Activated CD8-positive, alpha-beta memory T cell treated with anti-CD3 and anti-CD28 coated beads, Interleukin-2, amount 10 ng/mL, durations not matched to agents 7 days and 5 days (primary cell): Measurements from ENCODE around the gene SRP68. TPM values are rescaled to one million over a fixed set of nuclear protein-coding genes. Genes with fewer than 3 reads are reported as not detected.
A peak's percentile ranks its signal among the peaks of the same experiment; 100 is the strongest.

ENCODE experiments used
- ATAC-seq: fragments of 150-1000 bp; cut with Tn5 transposase; one replicate; pipeline ENCODE4 v1.10.0; 2021; ENCODE audit warnings: moderate library complexity
- CTCF ChIA-PET: fragments of 350-600 bp; sonication (Branson Sonifier 250); formaldehyde crosslinking; loops from one replicate; lab custom pipeline; 2021; ENCODE audit warnings: antibody characterized with exemption; lab: Charles Lee
- DNase-seq: peaks from one replicate; pipeline ENCODE4 v3.0.0-alpha.2; 2020
- H3K27ac Mint-ChIP-seq: one replicate; pipeline ENCODE4 v1.8.0; 2021; ENCODE audit warnings: mild to moderate bottlenecking, mixed read lengths
- H3K27me3 Mint-ChIP-seq: one replicate; pipeline ENCODE4 v1.8.0; 2021; ENCODE audit warnings: mixed read lengths
- H3K36me3 Mint-ChIP-seq: one replicate; pipeline ENCODE4 v1.8.0; 2021; ENCODE audit warnings: mild to moderate bottlenecking, mixed read lengths
- H3K4me1 Mint-ChIP-seq: one replicate; pipeline ENCODE4 v1.8.0; 2021; ENCODE audit warnings: mixed read lengths
- H3K4me3 Mint-ChIP-seq: one replicate; pipeline ENCODE4 v1.8.0; 2021; ENCODE audit warnings: mild to moderate bottlenecking, moderate library complexity, mixed read lengths
- H3K9me3 Mint-ChIP-seq: one replicate; pipeline ENCODE4 v1.8.0; 2022; ENCODE audit warnings: low read depth, mixed read lengths
- total RNA-seq, 2 experiments: library from RNA; stranded (reverse); gene quantifications; one replicate each; pipeline ENCODE4 v1.2.3, GENCODE V29; 2021

The SRP68 gene
- total RNA-seq, 2 experiments from 2014 or later: 92.0 to 116 TPM

DNA sequence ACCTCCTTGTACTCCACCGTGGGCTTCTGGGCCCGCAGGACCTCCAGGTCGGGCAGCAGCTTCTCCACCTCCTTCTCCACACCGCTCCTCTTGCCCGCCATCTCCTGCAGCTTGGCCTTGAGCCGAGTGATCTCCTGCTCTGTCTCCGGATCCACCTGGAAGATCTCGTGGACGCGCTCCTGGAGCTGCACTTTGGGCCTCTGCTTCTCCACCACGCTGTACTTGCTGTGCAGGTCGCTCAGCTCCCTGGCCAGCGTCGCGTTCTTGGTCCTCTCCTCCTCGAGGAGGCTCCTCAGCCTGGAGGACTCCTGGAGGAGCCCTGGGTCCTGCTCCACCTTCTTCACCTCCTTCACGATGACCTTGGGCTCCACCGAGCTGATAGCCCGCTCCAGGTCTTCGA lies 62.9 kb downstream of the SRP68 start:
- Mint-ChIP-seq H3K36me3 (no peaks in the 10 kb centered on the region), H3K9me3 (no peaks in the 10 kb centered on the region), H3K4me3 (no peak overlapping the region), H3K4me1 (peaks cover 4% of the 10 kb centered on the region), H3K27me3 (no peaks in the 10 kb centered on the region), H3K27ac (no peak overlapping the region)
- DNase-seq (no peak), ATAC-seq (no peak)
- CTCF ChIA-PET: interaction anchor here (1.0 to 4.9 kb wide), 7 partner anchors 9 to 289 kb away, joined by 4 to 29 read pairs (median 12); partner anchors contain the start of genes CDK3, EXOC7 and MRPL38

DNA sequence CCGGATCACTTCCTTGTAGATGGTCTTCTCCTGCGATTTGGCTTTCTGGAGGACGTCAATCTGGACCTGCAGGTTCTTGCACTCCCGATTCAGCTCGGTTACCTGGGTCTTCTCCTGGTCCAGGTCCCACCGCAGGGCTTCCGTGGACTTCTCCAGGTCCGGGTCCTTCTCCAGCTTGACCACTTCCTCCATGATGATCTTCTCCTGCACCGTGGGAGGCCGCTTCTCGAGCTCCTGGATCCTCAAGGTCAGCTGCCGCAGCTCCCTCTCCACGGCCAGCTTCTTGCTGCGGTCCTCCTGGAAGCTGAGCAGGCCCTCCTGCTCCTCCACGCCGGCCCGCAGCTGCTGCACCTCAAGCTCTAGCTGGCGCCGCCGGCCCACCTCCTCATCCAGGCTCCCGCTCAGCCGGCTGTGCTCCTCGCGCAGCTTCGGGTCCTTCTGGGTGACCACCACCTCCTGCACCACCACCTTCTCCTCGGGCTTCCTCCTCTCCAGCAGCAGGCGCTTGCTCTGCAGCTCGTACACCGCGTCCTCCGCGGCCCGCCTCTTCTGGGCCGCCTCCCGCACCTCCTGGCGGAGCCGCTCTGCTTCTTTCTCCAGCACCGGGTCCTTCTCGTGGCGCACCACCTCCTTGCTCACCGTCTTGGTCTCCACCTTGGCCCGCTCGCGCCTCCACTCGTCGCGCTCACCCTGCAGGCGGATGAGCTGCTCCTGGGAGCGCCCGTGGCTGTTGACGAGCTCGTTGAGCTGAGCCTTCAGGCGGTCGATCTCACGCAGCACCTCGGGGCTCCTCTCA lies 63.5 kb downstream of the SRP68 start:
- Mint-ChIP-seq H3K4me1 (no peaks in the 10 kb centered on the region), H3K27ac (no peak overlapping the region), H3K27me3 (no peaks in the 10 kb centered on the region), H3K36me3 (no peaks in the 10 kb centered on the region), H3K9me3 (no peaks in the 10 kb centered on the region), H3K4me3 (no peak overlapping the region)
- ATAC-seq (no peak), DNase-seq (no peak)
- CTCF ChIA-PET: interaction anchor here (0.5 to 4.9 kb wide), 11 partner anchors 8 to 290 kb away, joined by 3 to 29 read pairs (median 5); partner anchors contain the start of genes ACOX1, CDK3, MRPL38 and TEN1

DNA sequence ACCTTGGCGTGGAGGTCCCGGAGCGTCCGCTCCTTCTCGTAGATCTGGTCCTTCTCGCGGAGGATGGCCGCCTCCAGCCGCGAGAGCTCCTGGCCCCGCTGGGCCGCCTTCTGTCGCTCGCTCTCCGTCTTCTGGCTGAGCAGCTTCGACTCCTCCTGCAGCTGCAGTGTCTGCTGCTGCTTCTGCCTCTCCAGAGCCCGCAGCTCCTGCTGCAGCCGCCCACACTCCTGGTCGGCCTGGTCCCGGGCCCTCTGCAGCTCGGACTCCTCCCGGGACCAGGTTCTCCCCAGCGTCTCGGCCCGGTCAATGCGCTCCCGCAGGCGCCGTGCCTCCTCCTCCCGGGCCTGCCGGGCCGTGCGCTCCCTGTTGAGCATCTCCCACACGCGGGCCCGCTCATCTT lies 64.1 kb downstream of the SRP68 start:
- Mint-ChIP-seq H3K27ac (no peak overlapping the region), H3K4me3 (no peak overlapping the region)

DNA sequence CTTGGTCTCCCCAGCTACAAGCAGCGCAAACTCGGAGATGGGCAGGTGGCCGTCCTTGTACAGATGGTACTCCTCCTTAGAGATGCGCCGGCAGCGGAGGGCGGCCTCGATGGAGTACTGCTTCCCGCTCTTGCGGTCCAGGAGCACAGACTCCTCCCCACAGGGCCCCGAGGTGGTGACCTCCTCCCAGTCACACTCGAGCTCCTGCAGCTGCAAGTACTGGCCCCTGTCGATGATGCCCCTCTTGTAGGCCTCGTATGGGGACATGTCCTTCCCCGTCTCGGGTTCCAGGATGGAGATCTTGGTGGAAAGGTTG lies 64.5 kb downstream of the SRP68 start:
- H3K4me3 Mint-ChIP-seq: no peak overlapping the region
- no peaks in the 10 kb centered on the region for H3K36me3 Mint-ChIP-seq
- H3K4me1 Mint-ChIP-seq: no peaks in the 10 kb centered on the region
- no peaks in the 10 kb centered on the region for H3K9me3 Mint-ChIP-seq
- CTCF ChIA-PET: interaction anchor here (0.8 to 4.9 kb wide), 7 partner anchors 10 to 168 kb away, joined by 3 to 29 read pairs (median 4); partner anchors contain the start of genes ACOX1, MRPL38 and TEN1
- no peak for ATAC-seq
- H3K27me3 Mint-ChIP-seq: no peaks in the 10 kb centered on the region
- no peak overlapping the region for H3K27ac Mint-ChIP-seq
- DNase-seq: no peak

More for the DNA sequence above, 64.1 kb downstream of the SRP68 start:
- CTCF ChIA-PET: interaction anchor here (0.5 to 4.9 kb wide), 10 partner anchors 9 to 167 kb away, joined by 3 to 29 read pairs (median 4); partner anchors contain the start of genes ACOX1, MRPL38 and TEN1
- Mint-ChIP-seq H3K27me3 (no peaks in the 10 kb centered on the region), H3K9me3 (no peaks in the 10 kb centered on the region), H3K4me1 (no peaks in the 10 kb centered on the region), H3K36me3 (no peaks in the 10 kb centered on the region)
- DNase-seq (no peak), ATAC-seq (no peak)

DNA sequence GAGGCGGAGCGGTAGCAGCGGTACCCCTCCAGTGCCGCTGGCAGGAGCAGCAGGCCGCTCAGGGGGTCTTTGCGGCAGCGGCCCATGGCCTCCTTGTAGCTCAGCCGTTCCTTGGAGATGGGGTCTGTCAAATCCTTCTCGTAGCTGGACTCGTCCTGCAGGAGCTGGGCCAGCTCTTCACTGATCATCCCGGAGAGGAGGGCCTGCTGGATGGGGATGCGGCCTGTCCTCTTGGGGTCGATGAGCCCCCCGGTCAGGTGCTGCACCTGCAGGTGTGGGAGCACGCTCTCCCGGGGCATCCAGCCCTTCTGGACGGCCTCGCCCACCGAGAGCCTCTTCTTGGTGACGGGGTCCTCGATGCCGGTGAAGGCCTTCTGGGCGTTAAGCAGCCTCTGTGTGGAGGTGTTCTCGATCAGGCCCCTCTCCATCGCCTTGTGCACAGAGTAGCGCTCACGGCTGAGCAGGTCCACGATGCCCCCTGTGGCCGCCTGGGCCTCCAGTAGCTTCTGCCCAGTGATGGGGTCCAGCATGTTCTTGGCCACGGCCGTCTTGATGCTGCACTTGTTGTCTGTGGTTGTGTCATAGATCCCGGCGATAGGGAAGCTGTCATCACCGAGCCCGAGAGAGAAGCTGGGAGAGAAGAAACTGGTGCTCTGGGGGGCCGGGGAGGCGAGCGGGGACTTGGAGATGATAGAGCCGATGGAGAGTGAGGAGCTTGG lies 65.0 kb downstream of the SRP68 start:
- Mint-ChIP-seq H3K4me3 (no peak overlapping the region), H3K36me3 (no peaks in the 10 kb centered on the region), H3K9me3 (no peaks in the 10 kb centered on the region), H3K27me3 (no peaks in the 10 kb centered on the region), H3K27ac (no peak overlapping the region), H3K4me1 (no peaks in the 10 kb centered on the region)
- ATAC-seq (no peak), DNase-seq (no peak)
- CTCF ChIA-PET: interaction anchor here (0.8 to 13.4 kb wide), 8 partner anchors 9 to 168 kb away, joined by 3 to 135 read pairs (median 4); partner anchors contain the start of genes ACOX1, MRPL38 and TEN1

DNA sequence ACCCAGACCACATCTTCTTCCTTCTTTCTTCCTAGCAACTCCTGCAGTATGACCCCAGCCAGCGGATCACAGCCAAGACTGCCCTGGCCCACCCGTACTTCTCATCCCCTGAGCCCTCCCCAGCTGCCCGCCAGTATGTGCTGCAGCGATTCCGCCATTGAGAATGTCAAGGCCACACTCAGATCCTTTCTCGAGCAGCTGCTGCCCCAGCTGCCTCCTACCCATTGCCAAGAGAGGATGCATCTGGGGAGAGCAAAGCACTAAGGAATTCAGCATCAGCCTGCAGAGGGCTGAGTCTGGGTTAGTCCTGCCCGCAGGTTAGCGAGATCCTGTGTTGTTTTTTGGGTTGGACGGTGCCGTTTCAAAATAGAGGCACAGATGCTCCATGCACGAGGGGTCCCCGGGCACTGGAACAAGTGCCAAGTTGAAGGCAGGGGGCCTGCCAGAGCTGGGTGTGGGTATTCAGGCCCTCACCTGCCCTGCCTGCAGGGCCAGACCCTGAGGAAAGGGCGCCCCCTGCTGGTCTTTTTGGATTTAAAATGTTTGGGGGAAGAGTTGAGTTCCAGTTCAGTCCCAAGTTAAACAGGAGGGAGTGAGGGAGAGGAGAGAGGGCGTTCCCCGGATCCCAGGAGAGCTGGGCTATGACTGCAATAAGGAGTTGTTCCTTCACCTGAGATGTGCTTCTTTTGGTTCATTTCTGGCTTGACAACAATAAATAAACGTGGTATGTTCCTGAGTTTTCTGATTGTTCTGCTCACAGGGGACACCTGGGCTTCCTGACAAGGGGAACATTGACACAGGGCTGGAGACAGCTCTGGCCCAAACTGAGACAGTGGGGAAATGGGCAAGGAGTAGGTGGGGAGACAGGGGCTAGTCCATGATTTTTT lies 66.8 kb downstream of the SRP68 start:
- H3K27me3 Mint-ChIP-seq: no peaks in the 10 kb centered on the region
- H3K36me3 Mint-ChIP-seq: no peaks in the 10 kb centered on the region
- DNase-seq: peak; percentile 88
- H3K9me3 Mint-ChIP-seq: no peaks in the 10 kb centered on the region
- no peaks in the 10 kb centered on the region for H3K4me1 Mint-ChIP-seq
- H3K27ac Mint-ChIP-seq: peak overlapping the region; percentile 14
- no peak overlapping the region for H3K4me3 Mint-ChIP-seq
- CTCF ChIA-PET: interaction anchor here (0.9 to 13.4 kb wide), 33 partner anchors 9 to 408 kb away, joined by 3 to 135 read pairs (median 5); partner anchors contain the start of genes GALK1, MRPL38, SPHK1 and TRIM65
- peak; percentile 75 for ATAC-seq

DNA sequence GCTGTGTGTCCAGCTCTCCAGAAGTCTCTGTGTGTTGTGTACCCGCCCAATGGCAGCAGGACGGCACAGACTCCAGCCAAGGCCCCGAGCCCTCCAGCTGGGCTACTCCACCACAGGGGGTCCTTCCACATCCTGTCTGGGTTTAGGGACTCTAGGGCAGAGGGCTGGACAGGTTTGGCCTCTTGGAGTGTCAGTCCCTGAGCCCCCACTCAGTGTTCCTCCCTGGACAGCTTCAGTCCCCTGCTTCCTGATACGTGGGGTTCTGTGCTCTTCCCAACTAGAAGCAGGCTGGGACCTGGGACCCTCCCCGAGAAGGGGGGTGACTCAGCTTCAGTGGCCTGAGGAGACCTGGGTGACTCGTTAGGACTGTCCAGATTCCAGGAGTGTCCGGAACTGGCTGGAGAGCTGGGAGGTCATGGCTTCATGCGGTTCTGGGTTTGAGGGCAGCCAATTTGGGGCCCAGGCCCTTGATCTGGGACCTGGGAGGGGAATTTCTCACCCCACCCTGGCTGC lies 67.5 kb downstream of the SRP68 start:
- no peaks in the 10 kb centered on the region for H3K4me1 Mint-ChIP-seq
- CTCF ChIA-PET: interaction anchor here (0.9 to 13.4 kb wide), 30 partner anchors 8 to 409 kb away, joined by 3 to 135 read pairs (median 5); partner anchors contain the start of genes FBF1, GALK1, MRPL38 and SPHK1
- H3K36me3 Mint-ChIP-seq: no peaks in the 10 kb centered on the region

DNA sequence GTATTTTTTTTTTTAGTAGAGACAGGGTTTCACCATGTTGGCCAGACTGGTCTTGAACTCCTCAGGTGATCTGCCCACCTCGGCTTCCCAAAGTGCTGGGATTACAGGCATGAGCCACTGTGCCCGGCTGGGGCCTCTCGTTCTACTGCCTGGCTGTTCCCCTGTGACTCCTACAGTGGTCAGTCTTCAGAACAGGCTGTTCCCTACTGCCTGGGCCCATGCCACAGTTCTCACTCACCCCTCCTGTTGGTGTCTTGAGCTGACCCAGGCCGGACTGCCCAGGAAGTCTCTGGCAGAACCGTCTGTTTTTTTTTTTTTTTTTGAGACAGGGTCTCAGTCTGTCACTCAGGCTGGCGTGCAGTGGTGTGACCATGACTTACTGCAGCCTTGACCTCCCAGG lies 68.4 kb downstream of the SRP68 start:
- CTCF ChIA-PET: interaction anchor here (0.9 to 13.4 kb wide), 11 partner anchors 13 to 381 kb away, joined by 3 to 135 read pairs (median 8); partner anchors contain the start of genes FBF1, GALK1, MRPL38 and SPHK1
- ATAC-seq (no peak), DNase-seq (no peak)
- Mint-ChIP-seq H3K36me3 (no peaks in the 10 kb centered on the region), H3K27ac (no peak overlapping the region), H3K27me3 (no peaks in the 10 kb centered on the region), H3K4me3 (no peak overlapping the region), H3K9me3 (no peaks in the 10 kb centered on the region), H3K4me1 (no peaks in the 10 kb centered on the region)

More for the DNA sequence above, 67.5 kb downstream of the SRP68 start:
- Mint-ChIP-seq H3K9me3 (no peaks in the 10 kb centered on the region), H3K27me3 (no peaks in the 10 kb centered on the region), H3K4me3 (no peak overlapping the region), H3K27ac (no peak overlapping the region)
- no peak for DNase-seq
- ATAC-seq: no peak

DNA sequence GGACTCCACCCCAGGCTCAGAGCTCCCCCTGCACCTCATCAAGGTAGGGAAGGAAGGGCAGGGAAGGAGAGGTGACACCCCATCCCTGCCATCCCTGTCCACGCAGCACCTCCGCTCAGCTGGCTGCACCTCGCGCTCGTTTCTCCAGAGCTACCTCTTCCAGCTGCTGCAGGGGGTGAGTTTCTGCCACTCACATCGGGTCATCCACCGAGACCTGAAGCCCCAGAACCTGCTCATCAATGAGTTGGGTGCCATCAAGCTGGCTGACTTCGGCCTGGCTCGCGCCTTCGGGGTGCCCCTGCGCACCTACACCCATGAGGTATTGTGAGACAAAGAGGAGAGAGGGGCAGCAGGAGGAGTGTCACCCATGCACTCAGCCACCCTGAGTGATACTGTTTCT lies 70.2 kb downstream of the SRP68 start:
- Mint-ChIP-seq H3K4me3 (no peak overlapping the region), H3K4me1 (peaks cover 6% of the 10 kb centered on the region), H3K9me3 (no peaks in the 10 kb centered on the region), H3K27me3 (no peaks in the 10 kb centered on the region), H3K27ac (no peak overlapping the region), H3K36me3 (no peaks in the 10 kb centered on the region)
- DNase-seq (no peak), ATAC-seq (no peak)
- CTCF ChIA-PET: interaction anchor here (0.9 to 13.4 kb wide), 8 partner anchors 11 to 383 kb away, joined by 3 to 135 read pairs (median 10); partner anchors contain the start of genes MRPL38, SPHK1 and TRIM65

DNA sequence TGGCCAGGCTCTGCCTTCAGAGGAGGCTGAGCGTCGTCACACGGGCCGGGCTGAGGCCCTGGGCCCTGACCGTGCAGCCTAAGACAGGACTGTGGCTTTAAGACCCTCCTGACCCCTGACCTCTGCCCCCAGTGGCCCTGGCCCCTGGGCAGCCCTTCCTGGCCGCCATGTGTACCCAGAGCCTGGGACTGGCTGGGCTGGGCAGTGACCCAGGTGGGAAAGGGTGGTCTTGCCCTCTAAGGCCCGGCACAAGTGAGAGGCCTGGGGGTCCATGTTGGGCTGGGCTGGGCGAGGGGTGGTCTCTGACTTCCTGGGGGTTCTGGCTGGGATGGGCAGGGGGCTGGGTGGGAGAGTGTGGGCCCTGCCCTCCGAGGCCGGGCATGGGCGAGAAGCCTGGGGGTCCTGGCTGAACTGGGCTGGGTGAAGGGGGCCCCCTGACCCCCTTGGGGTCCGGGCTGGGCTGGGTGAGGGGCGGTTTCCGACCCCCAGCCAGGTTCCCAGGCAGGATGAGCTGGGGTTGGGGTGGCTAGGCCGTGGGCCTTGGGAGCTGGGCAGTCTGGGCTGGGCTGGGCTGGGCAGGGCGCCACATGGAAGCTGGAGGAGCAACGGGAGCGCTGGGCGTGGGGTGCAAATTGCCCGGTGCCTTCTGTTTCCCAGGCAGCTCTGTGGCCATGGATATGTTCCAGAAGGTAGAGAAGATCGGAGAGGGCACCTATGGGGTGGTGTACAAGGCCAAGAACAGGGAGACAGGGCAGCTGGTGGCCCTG lies 71.4 kb downstream of the SRP68 start, which contains the start of gene CDK3:
Gene CDK3, plus strand, starts transcription at position 101 of the 767 bp plus-strand sequence. Its CDS starts 571 bp downstream, at position 672.
- ATAC-seq (no peak), DNase-seq (no peak)
- H3K27me3 Mint-ChIP-seq: no peaks in the 10 kb centered on the region
- H3K4me1 Mint-ChIP-seq: peaks cover 14% of the 10 kb centered on the region
- no peaks in the 10 kb centered on the region for H3K9me3 Mint-ChIP-seq
- H3K27ac Mint-ChIP-seq: peak within 1 kb of the TSS; percentile 19
- CTCF ChIA-PET: interaction anchor here (0.6 to 13.4 kb wide), 20 partner anchors 9 to 539 kb away, joined by 3 to 135 read pairs (median 4); partner anchors contain the start of genes ACOX1, MRPL38, SPHK1 and TEN1
- no peaks in the 10 kb centered on the region for H3K36me3 Mint-ChIP-seq
- no peak within 1 kb of the TSS for H3K4me3 Mint-ChIP-seq

DNA sequence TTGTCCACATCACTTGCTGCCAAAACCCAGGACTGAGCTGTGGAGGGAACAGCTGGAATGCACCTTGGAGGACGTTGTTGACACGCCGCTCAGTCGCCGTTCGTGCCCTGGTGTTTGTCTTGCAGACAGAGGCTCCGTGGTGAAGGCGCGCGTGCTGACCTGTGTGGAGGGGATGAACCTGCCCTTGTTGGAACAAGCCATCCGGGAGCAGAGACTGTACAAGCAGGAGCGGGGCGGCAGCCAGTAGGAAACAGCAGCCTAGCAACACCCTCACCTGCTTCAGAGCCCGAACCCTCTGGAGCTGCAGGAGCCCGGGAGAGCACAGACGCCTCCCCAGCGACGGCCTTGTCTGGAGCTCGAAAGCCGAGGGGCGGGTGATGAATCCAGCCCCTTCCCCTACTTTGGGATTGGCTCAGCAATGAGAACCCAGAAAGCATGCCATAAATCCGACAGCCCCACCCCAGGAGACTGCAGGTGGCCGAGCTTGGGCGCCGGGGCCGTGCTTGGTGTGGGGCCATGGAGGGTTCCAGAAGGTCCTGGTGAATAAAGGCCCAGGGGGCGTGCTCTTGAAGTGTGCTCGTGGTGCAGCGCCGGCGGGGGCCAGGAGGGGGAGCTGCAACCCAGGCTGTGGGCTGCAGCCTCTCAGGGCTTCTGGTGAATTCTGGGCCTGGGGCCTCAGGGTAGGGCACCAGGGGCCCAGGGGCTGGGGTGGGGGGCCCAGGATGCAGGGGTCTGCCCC lies 72.1 kb downstream of the SRP68 start:
- Mint-ChIP-seq H3K27me3 (no peaks in the 10 kb centered on the region), H3K9me3 (no peaks in the 10 kb centered on the region), H3K4me1 (peaks cover 14% of the 10 kb centered on the region), H3K4me3 (no peak overlapping the region), H3K27ac (no peak overlapping the region), H3K36me3 (no peaks in the 10 kb centered on the region)
- ATAC-seq: peak; percentile 77
- peak; percentile 75 for DNase-seq
- CTCF ChIA-PET: interaction anchor here (0.6 to 13.4 kb wide), 18 partner anchors 10 to 539 kb away, joined by 3 to 135 read pairs (median 4); partner anchors contain the start of genes ACOX1, MRPL38 and TEN1
